ENCODE data around the gene CAMK2D.

CAMK2D gene

GRCh38 chr4:113620032-113620431 is 141.5 kb downstream of the CAMK2D start (continued):
- no peak for TF ChIP-seq SNAI2 (CRISPR knock-in tag; IDR thresholded peaks at IDR 0.05)

DNA sequence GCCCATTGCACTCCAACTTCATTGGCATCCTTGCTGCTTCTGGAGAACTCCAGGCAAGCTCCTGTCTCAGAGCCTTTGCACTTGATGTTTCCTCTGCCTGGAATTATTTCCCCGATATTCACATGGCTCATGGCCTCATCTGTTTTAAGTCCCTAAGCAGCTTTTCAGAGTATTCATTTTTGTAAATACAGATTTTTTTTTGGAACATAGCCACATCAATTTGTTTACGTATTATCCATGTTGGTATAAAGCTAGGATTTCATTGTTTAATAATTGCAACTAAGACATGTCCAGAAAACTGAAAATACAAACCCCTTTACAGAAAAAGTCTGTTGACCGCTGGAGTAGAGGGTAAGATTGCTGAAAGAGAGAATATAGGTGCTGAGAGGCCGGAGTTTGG is 142.0 kb downstream of the CAMK2D start:
- ATAC-seq: no peak
- no peak for TF ChIP-seq PATZ1 (CRISPR knock-in tag; IDR thresholded peaks at IDR 0.05; ENCODE audit: borderline replicate concordance)
- no peak for TF ChIP-seq ZNF70 (CRISPR knock-in tag; IDR thresholded peaks at IDR 0.05)
- no peak for TF ChIP-seq PPARA (CRISPR knock-in tag; IDR thresholded peaks at IDR 0.05; ENCODE audit: borderline replicate concordance)
- TF ChIP-seq, protein P1, sequence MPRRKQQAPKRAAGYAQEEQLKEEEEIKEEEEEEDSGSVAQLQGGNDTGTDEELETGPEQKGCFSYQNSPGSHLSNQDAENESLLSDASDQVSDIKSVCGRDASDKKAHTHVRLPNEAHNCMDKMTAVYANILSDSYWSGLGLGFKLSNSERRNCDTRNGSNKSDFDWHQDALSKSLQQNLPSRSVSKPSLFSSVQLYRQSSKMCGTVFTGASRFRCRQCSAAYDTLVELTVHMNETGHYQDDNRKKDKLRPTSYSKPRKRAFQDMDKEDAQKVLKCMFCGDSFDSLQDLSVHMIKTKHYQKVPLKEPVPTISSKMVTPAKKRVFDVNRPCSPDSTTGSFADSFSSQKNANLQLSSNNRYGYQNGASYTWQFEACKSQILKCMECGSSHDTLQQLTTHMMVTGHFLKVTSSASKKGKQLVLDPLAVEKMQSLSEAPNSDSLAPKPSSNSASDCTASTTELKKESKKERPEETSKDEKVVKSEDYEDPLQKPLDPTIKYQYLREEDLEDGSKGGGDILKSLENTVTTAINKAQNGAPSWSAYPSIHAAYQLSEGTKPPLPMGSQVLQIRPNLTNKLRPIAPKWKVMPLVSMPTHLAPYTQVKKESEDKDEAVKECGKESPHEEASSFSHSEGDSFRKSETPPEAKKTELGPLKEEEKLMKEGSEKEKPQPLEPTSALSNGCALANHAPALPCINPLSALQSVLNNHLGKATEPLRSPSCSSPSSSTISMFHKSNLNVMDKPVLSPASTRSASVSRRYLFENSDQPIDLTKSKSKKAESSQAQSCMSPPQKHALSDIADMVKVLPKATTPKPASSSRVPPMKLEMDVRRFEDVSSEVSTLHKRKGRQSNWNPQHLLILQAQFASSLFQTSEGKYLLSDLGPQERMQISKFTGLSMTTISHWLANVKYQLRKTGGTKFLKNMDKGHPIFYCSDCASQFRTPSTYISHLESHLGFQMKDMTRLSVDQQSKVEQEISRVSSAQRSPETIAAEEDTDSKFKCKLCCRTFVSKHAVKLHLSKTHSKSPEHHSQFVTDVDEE (CRISPR knock-in tag; IDR thresholded peaks at IDR 0.05): no peak
- TF ChIP-seq ESRRG (CRISPR knock-in tag; IDR thresholded peaks at IDR 0.05): no peak
- no peak for TF ChIP-seq TOX (CRISPR knock-in tag; IDR thresholded peaks at IDR 0.05; ENCODE audit: borderline replicate concordance)
- TF ChIP-seq OSR1 (CRISPR knock-in tag; IDR thresholded peaks at IDR 0.05): no peak
- TF ChIP-seq TCF4 (CRISPR knock-in tag; IDR thresholded peaks at IDR 0.05; ENCODE audit: borderline replicate concordance): no peak
- TF ChIP-seq RARB (CRISPR knock-in tag; IDR thresholded peaks at IDR 0.05): no peak
- TF ChIP-seq SNAI2 (CRISPR knock-in tag; IDR thresholded peaks at IDR 0.05): no peak
- no peak for TF ChIP-seq ZC3H10 (CRISPR knock-in tag; IDR thresholded peaks at IDR 0.05)
- TF ChIP-seq ZFP3 (CRISPR knock-in tag; IDR thresholded peaks at IDR 0.05): no peak
- no peak for TF ChIP-seq ARNTL (CRISPR knock-in tag; IDR thresholded peaks at IDR 0.05; ENCODE audit: borderline replicate concordance, low read depth)
- TF ChIP-seq GLIS3 (CRISPR knock-in tag; IDR thresholded peaks at IDR 0.05): no peak
- TF ChIP-seq ZNF8 (CRISPR knock-in tag; IDR thresholded peaks at IDR 0.05): no peak
- no peak for TF ChIP-seq CSRNP3 (CRISPR knock-in tag; IDR thresholded peaks at IDR 0.05)
- TF ChIP-seq ISL1 (CRISPR knock-in tag; IDR thresholded peaks at IDR 0.05): no peak

DNA sequence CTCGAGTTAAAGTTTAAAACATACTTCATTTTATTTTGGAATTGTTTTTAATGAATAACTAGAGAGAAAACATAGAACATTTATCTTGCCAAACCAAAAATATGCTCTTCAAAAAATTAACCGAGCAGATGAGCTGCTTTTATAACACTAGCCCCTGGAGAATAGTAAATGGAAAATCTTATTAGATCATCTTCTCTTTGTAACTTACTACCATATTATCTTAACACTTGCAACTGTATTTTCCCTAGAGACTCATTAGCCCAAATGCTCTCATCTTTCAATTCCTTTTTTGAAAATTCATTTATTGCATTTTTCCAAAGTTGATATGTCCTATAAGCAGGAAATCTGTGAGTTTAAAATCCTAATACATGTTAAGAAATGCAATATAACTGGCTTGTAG is 143.3 kb downstream of the CAMK2D start:
- no peak for ATAC-seq
- no peak for TF ChIP-seq TCF4 (CRISPR knock-in tag; IDR thresholded peaks at IDR 0.05; ENCODE audit: borderline replicate concordance)
- TF ChIP-seq CREB5 (CRISPR knock-in tag; IDR thresholded peaks at IDR 0.05; ENCODE audit: low read depth): no peak
- no peak for TF ChIP-seq ZFP3 (CRISPR knock-in tag; IDR thresholded peaks at IDR 0.05)
- no peak for TF ChIP-seq CSDC2 (CRISPR knock-in tag; IDR thresholded peaks at IDR 0.05)
- no peak for TF ChIP-seq ZNF565 (CRISPR knock-in tag; conservative IDR thresholded peaks at IDR 0.05; ENCODE audit: low read depth)
- no peak for TF ChIP-seq PPARA (CRISPR knock-in tag; IDR thresholded peaks at IDR 0.05; ENCODE audit: borderline replicate concordance)
- TF ChIP-seq TOX (CRISPR knock-in tag; IDR thresholded peaks at IDR 0.05; ENCODE audit: borderline replicate concordance): no peak
- no peak for TF ChIP-seq ZC3H10 (CRISPR knock-in tag; IDR thresholded peaks at IDR 0.05)
- TF ChIP-seq ARNTL (CRISPR knock-in tag; IDR thresholded peaks at IDR 0.05; ENCODE audit: borderline replicate concordance, low read depth): no peak
- TF ChIP-seq PATZ1 (CRISPR knock-in tag; IDR thresholded peaks at IDR 0.05; ENCODE audit: borderline replicate concordance): no peak
- TF ChIP-seq OSR1 (CRISPR knock-in tag; IDR thresholded peaks at IDR 0.05): no peak
- TF ChIP-seq ISL1 (CRISPR knock-in tag; IDR thresholded peaks at IDR 0.05): no peak
- TF ChIP-seq BACH2 (CRISPR knock-in tag; IDR thresholded peaks at IDR 0.05; ENCODE audit: borderline replicate concordance): no peak
- no peak for TF ChIP-seq ZFP30 (CRISPR knock-in tag; IDR thresholded peaks at IDR 0.05)
- no peak for TF ChIP-seq SNAI2 (CRISPR knock-in tag; IDR thresholded peaks at IDR 0.05)
- no peak for TF ChIP-seq RARB (CRISPR knock-in tag; IDR thresholded peaks at IDR 0.05)
- TF ChIP-seq ESRRG (CRISPR knock-in tag; IDR thresholded peaks at IDR 0.05): no peak
- TF ChIP-seq ZNF8 (CRISPR knock-in tag; IDR thresholded peaks at IDR 0.05): no peak
- TF ChIP-seq, protein P1 (CRISPR knock-in tag; IDR thresholded peaks at IDR 0.05): no peak
- no peak for TF ChIP-seq GLIS3 (CRISPR knock-in tag; IDR thresholded peaks at IDR 0.05)
